ENCODE measurements around the gene FCER2. TPM values are rescaled to one million over a fixed set of nuclear protein-coding genes. Genes with fewer than 3 reads are reported as not detected.

The FCER2 gene
- total RNA-seq: not detected in 2 replicates

GRCh38 chr19:7701654-7702457 lies at the start of gene FCER2:
FCER2 (minus strand) TSS chr19:7702131; CDS start chr19:7699760, 2,371 bp downstream.

GRCh38 chr19:7746903-7747884 lies 45.3 kb upstream of the FCER2 start, which contains the start of gene CD209:
CD209 (minus strand) TSS chr19:7747534; CDS start chr19:7747511, 23 bp downstream.

GRCh38 chr19:7732045-7732444 lies 30.1 kb upstream of the FCER2 start, which contains the start of gene CLEC4G:
CLEC4G (minus strand) TSS chr19:7732110; CDS start chr19:7732102, 8 bp downstream.

GRCh38 chr19:7680606-7681339 lies 21.2 kb downstream of the FCER2 start, which contains the start of gene TRAPPC5:
TRAPPC5 (plus strand) TSS chr19:7680833; CDS start chr19:7682254, 1,421 bp downstream.

GRCh38 chr19:7676854-7677253 lies 25.1 kb downstream of the FCER2 start, which contains the start of gene MCEMP1:
MCEMP1 (plus strand) TSS chr19:7677090; CDS start chr19:7677121, 31 bp downstream.

GRCh38 chr19:7668842-7669241 lies 33.1 kb downstream of the FCER2 start, which contains the start of gene RETN:
RETN (plus strand) TSS chr19:7669049; CDS start chr19:7669327, 278 bp downstream.

Other genes starting within 250 kb of the FCER2 start
- gene PEX11G, start 213.1 kb downstream of the FCER2 start, total RNA-seq: 2.6 and 3.9 TPM in 2 replicates
- 20.2 and 22.5 TPM in 2 replicates for gene ZNF358, start 186.0 kb downstream of the FCER2 start, total RNA-seq
- gene MCOLN1, start 179.5 kb downstream of the FCER2 start, total RNA-seq: 3.9 and 4.6 TPM in 2 replicates
- 159 and 163 TPM in 2 replicates for gene PNPLA6, start 166.4 kb downstream of the FCER2 start, total RNA-seq
- not detected in 2 replicates for gene CAMSAP3, start 106.3 kb downstream of the FCER2 start, total RNA-seq
- gene XAB2, start 72.6 kb downstream of the FCER2 start, total RNA-seq: 42.2 and 45.3 TPM in 2 replicates
- 4.9 and 7.4 TPM in 2 replicates for gene PET100, start 72.3 kb downstream of the FCER2 start, total RNA-seq
- gene PCP2, start 68.4 kb downstream of the FCER2 start, total RNA-seq: not detected in 2 replicates
- gene STXBP2, start 65.0 kb downstream of the FCER2 start, total RNA-seq: 12.1 and 22.8 TPM in 2 replicates
- gene RETN, start 33.1 kb downstream of the FCER2 start, total RNA-seq: not detected in 2 replicates
- gene MCEMP1, start 25.0 kb downstream of the FCER2 start, total RNA-seq: not detected in 2 replicates
- 86.2 and 107 TPM in 2 replicates for gene TRAPPC5, start 21.3 kb downstream of the FCER2 start, total RNA-seq
- not detected in 2 replicates for gene CLEC4G, start 30.0 kb upstream of the FCER2 start, total RNA-seq
- not detected in 2 replicates for gene CD209, start 45.4 kb upstream of the FCER2 start, total RNA-seq
- not detected in 2 replicates for gene CLEC4M, start 61.1 kb upstream of the FCER2 start, total RNA-seq
- gene EVI5L, start 128.1 kb upstream of the FCER2 start, total RNA-seq: 25.5 and 44.4 TPM in 2 replicates
- gene PRR36, start 172.3 kb upstream of the FCER2 start, total RNA-seq: not detected in 2 replicates
- 7.2 and 8.5 TPM in 2 replicates for gene LRRC8E, start 186.4 kb upstream of the FCER2 start, total RNA-seq
- 8.4 and 9.6 TPM in 2 replicates for gene MAP2K7, start 201.7 kb upstream of the FCER2 start, total RNA-seq
- gene TGFBR3L, start 212.7 kb upstream of the FCER2 start, total RNA-seq: 25.4 TPM in 1 of 2 replicates, not detected in the other
- 60.5 and 80.3 TPM in 2 replicates for gene SNAPC2, start 218.2 kb upstream of the FCER2 start, total RNA-seq
- gene CTXN1, start 224.0 kb upstream of the FCER2 start, total RNA-seq: 2.9 and 4.3 TPM in 2 replicates
- 67.7 and 89.3 TPM in 2 replicates for gene TIMM44, start 241.5 kb upstream of the FCER2 start, total RNA-seq

All from myometrial cell (primary cell).